ENCODE data around the gene SH2D3C. TPM values are rescaled to one million over a fixed set of nuclear protein-coding genes. Genes with fewer than 3 reads are reported as not detected.

Gene SH2D3C
- total and polyA plus RNA-seq, 7 donors, result 1.4 to 11.3 (median 5.0) TPM

DNA sequence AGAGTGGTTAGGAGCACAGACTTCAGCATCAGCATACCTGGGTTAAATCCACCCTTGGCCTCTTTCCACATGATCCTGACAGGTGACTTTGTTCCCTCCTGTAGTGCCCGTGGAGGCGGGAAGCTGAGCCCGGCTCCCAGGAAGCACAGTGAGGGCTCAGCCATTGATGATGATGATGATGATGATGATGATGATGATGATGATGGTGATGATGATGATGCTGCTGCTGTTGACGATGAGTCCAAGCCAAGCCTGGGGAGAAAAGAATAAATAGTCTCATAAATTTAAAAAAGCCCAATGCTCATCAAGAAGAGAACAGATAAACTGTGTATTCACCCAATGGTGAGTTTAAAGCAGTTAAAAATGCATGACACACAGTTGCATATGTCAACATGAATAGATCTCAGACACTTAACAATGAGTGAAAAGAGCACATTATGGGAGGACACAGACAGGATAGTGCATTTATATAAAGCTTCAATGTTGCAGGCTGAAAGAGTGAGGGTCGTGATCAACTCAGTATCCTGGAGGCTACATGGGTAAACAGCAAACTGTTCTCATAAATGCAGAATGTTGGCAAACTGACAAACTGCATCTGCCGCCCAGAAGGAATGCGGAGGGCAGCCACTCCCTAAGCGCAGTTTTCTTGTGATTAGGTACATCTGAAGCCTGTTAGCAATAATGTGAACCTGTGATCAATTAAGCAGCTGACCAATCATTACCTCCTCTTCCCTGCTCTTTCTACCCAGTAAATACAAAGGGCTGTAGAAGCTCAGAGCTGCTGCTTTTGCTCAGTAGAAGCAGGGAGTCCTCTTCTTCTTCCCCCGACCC lies 83.4 kb downstream of the SH2D3C start:
- Histone ChIP-seq H3K27me3 (no peaks in the 10 kb centered on the region), H3K27ac (no peak overlapping the region), H3K4me1 (peaks cover 0 to 14% (median 7%) of the 10 kb centered on the region in 4 donors), H3K9me3 (no peaks in the 10 kb centered on the region), H3K36me3 (peaks cover 0 to 33% (median 0%) of the 10 kb centered on the region in 4 donors), H3K4me3 (no peak overlapping the region)
- 31 to 72% methylated on average over 9 of the region's 9 CpGs for WGBS, 2 donors
- intact Hi-C loops (cut with DNase I), result no loop called here
- TF ChIP-seq EP300 (IDR thresholded peaks at IDR 0.05) (no peak), POLR2A (IDR thresholded peaks at IDR 0.05) (no peak), POLR2AphosphoS5 (IDR thresholded peaks at IDR 0.05) (no peak)
- no peak for DNase-seq

DNA sequence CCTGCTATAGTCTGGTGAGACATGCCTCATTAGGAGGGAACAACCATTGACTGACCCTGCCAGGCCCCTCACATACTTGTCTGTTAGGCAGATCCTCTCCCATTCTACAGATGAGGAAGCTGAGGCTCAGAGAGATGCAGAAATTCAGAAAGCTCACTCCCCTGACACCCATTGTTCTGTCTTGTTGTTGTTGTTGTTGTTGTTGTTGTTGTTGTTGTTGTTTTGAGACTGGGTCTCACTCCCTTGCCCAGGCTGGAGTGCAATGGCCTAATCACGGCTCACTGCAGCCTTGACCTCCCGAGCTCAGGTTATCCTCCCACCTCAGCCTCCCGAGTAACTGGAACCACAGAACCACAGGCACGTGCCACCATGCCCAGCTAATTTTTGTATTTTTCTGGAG lies 84.8 kb downstream of the SH2D3C start:
- intact Hi-C loops (cut with DNase I), result no loop called here
- H3K36me3 ChIP-seq, result peaks cover 0 to 47% (median 0%) of the 10 kb centered on the region in 4 donors
- 93 to 94% methylated on average over 4 of the region's 4 CpGs for WGBS, 2 donors

DNA sequence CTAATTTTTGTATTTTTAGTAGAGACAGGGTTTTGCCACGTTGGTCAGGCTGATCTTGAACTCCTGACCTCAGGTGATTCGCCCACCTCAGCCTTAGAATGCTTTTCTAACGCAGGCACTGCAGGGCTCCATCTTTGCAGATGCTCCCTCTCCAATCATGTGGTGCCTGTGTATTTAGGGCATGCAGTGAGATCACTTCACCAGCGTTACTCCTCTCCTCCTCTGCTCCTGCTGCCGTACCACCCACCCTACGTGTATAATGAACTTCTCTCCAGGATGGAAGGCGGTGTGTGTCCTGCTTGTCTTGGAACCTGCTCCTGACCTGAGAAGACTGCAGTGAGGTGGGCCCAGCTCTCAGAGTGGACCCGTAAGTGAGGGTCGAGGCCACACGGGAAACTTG lies 85.3 kb downstream of the SH2D3C start:
- H3K9me3 ChIP-seq, result no peaks in the 10 kb centered on the region
- H3K4me3 ChIP-seq, result no peak overlapping the region
- peaks cover 0 to 52% (median 0%) of the 10 kb centered on the region in 4 donors for H3K36me3 ChIP-seq
- no peak for DNase-seq
- no peaks in the 10 kb centered on the region for H3K27me3 ChIP-seq
- WGBS, 2 donors, result 89 to 91% methylated on average over 10 of the region's 10 CpGs
- TF ChIP-seq POLR2AphosphoS5 (IDR thresholded peaks at IDR 0.05) (no peak), POLR2A (IDR thresholded peaks at IDR 0.05) (no peak), EP300 (IDR thresholded peaks at IDR 0.05) (no peak)
- TF ChIP-seq, protein P1, sequence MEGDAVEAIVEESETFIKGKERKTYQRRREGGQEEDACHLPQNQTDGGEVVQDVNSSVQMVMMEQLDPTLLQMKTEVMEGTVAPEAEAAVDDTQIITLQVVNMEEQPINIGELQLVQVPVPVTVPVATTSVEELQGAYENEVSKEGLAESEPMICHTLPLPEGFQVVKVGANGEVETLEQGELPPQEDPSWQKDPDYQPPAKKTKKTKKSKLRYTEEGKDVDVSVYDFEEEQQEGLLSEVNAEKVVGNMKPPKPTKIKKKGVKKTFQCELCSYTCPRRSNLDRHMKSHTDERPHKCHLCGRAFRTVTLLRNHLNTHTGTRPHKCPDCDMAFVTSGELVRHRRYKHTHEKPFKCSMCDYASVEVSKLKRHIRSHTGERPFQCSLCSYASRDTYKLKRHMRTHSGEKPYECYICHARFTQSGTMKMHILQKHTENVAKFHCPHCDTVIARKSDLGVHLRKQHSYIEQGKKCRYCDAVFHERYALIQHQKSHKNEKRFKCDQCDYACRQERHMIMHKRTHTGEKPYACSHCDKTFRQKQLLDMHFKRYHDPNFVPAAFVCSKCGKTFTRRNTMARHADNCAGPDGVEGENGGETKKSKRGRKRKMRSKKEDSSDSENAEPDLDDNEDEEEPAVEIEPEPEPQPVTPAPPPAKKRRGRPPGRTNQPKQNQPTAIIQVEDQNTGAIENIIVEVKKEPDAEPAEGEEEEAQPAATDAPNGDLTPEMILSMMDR (IDR thresholded peaks at IDR 0.05), result no peak
- H3K4me1 ChIP-seq, result no peaks in the 10 kb centered on the region
- intact Hi-C loops (cut with DNase I), result no loop called here
- no peak overlapping the region for H3K27ac ChIP-seq

More for the DNA sequence above, 84.8 kb downstream of the SH2D3C start:
- Histone ChIP-seq H3K27ac (no peak overlapping the region), H3K4me3 (no peak overlapping the region), H3K9me3 (no peaks in the 10 kb centered on the region), H3K4me1 (peaks cover 0 to under 1% (median 0%) of the 10 kb centered on the region in 4 donors), H3K27me3 (no peaks in the 10 kb centered on the region)
- DNase-seq, result no peak
- TF ChIP-seq, protein P1 (IDR thresholded peaks at IDR 0.05), result no peak
- TF ChIP-seq POLR2AphosphoS5 (IDR thresholded peaks at IDR 0.05), result no peak
- no peak for TF ChIP-seq POLR2A (IDR thresholded peaks at IDR 0.05)
- TF ChIP-seq EP300 (IDR thresholded peaks at IDR 0.05), result no peak

DNA sequence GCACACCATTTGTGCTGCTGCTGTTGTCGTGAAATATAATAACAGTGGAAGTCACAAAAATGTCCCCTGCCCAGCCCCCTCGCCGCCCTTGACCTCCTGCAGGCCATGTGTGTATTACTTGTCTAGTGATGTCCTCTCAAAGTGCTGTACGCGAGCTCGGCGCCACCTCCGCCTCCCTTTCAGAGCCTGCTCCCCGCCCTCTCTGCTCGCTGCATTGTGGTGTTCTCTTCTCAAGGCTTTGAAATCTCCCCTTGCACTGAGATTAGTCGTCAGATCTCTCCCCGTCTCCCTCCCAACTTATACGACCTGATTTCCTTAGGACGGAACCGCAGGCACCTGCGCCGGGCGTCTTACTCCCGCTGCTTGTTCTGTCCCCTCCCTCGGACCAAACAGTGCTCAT lies 86.4 kb downstream of the SH2D3C start:
- Histone ChIP-seq H3K9me3 (no peaks in the 10 kb centered on the region), H3K27ac (no peak overlapping the region), H3K4me3 (no peak overlapping the region), H3K27me3 (no peaks in the 10 kb centered on the region), H3K36me3 (peaks cover 0 to 61% (median 0%) of the 10 kb centered on the region in 4 donors), H3K4me1 (no peaks in the 10 kb centered on the region)
- 81 to 90% methylated on average over 20 of the region's 20 CpGs for WGBS, 2 donors
- intact Hi-C loops (cut with DNase I), result no loop called here
- no peak for DNase-seq
- TF ChIP-seq EP300 (IDR thresholded peaks at IDR 0.05) (no peak), POLR2AphosphoS5 (IDR thresholded peaks at IDR 0.05) (no peak), POLR2A (IDR thresholded peaks at IDR 0.05) (no peak)
- TF ChIP-seq, protein P1 (IDR thresholded peaks at IDR 0.05), result no peak

DNA sequence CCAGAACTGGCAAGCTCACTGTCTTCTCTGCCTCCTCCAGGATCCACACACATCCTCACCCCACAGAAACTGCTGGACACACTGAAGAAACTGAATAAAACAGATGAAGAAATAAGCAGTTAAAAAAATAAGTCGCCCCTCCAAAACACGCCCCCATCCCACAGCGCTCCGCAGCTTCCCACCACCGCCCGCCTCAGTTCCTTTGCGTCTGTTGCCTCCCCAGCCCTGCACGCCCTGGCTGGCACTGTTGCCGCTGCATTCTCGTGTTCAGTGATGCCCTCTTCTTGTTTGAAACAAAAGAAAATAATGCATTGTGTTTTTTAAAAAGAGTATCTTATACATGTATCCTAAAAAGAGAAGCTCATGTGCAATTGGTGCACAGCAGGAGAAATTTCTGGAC lies 87.7 kb downstream of the SH2D3C start:
- H3K36me3 ChIP-seq, result peaks cover 0 to 71% (median 2%) of the 10 kb centered on the region in 4 donors
- no peaks in the 10 kb centered on the region for H3K4me1 ChIP-seq
- H3K27ac ChIP-seq, result no peak overlapping the region
- TF ChIP-seq POLR2A (IDR thresholded peaks at IDR 0.05), result no peak
- TF ChIP-seq EP300 (IDR thresholded peaks at IDR 0.05), result no peak
- TF ChIP-seq, protein P1 (IDR thresholded peaks at IDR 0.05), result no peak
- no peak for TF ChIP-seq POLR2AphosphoS5 (IDR thresholded peaks at IDR 0.05)
- H3K4me3 ChIP-seq, result no peak overlapping the region
- WGBS, 2 donors, result 94 to 96% methylated on average over 10 of the region's 10 CpGs
- H3K27me3 ChIP-seq, result no peaks in the 10 kb centered on the region
- no peaks in the 10 kb centered on the region for H3K9me3 ChIP-seq
- DNase-seq, result no peak
- intact Hi-C loops (cut with DNase I), result no loop called here

Measured in sigmoid colon (tissue), 7 donors.